Suprapubic skin (tissue), 4 donors: ENCODE results near the gene STARD10.

Experiments
- CTCF ChIP-seq, 2 donors: fragments of 200-600 bp in 1 of 2; fragments of 450-650 bp in 1 of 2; sonication (generic) in 1 of 2; IDR thresholded peaks; one replicate each; pipeline ENCODE4 v1.5.1; 2016 to 2019; ENCODE audit warnings: antibody characterized with exemption in 2 of 2, mild to moderate bottlenecking in 1 of 2, moderate library complexity in 1 of 2
- EP300 ChIP-seq: sonication (generic); formaldehyde crosslinking; IDR thresholded peaks from one replicate; pipeline ENCODE4 v1.6.1; 2017; ENCODE audit warnings: antibody characterized with exemption
- POLR2A ChIP-seq, 2 donors: fragments of 450-650 bp; IDR thresholded peaks; one replicate each; pipeline ENCODE4 v1.6.1; 2017; ENCODE audit warnings: antibody characterized with exemption in 2 of 2, mild to moderate bottlenecking in 2 of 2, moderate library complexity in 2 of 2
- POLR2AphosphoS5 ChIP-seq, 3 donors: sonication (generic); formaldehyde crosslinking; IDR thresholded peaks; one replicate each; pipeline ENCODE4 v1.6.1; 2017; ENCODE audit warnings: antibody characterized with exemption in 3 of 3

- no peak for TF ChIP-seq CTCF (IDR thresholded peaks at IDR 0.05)
- TF ChIP-seq POLR2A (IDR thresholded peaks at IDR 0.05), result no peak
- TF ChIP-seq POLR2AphosphoS5 (IDR thresholded peaks at IDR 0.05), result no peak
- TF ChIP-seq EP300, result no peak
Measured at GRCh38 chr11:72741849-72742512, 51.9 kb downstream of the STARD10 start.
